CD8-positive, alpha-beta memory T cell (primary cell): ENCODE results near the gene EZH1. TPM values are rescaled to one million over a fixed set of nuclear protein-coding genes. Genes with fewer than 3 reads are reported as not detected.

Experiments
- CTCF ChIA-PET: fragments of 350-600 bp; sonication (Branson Sonifier 250); formaldehyde crosslinking; loops from one replicate; lab custom pipeline; 2021; ENCODE audit warnings: antibody characterized with exemption; lab: Charles Lee
- POLR2A ChIA-PET: fragments of 350-600 bp; sonication (Branson Sonifier 250); formaldehyde crosslinking; loops from one replicate; lab custom pipeline; 2021; ENCODE audit warnings: antibody characterized with exemption; lab: Charles Lee
- DNase-seq, 5 donors: peaks; one replicate each; pipeline versions ENCODE4 v3.0.0 to v3.0.0-alpha.2; 2020 to 2022; ENCODE audit warnings: mixed read lengths in 1 of 5
- H3K27ac ChIP-seq: one replicate; pipeline ENCODE4 v1.7.0; 2013; ENCODE audit warnings: low read depth, mild to moderate bottlenecking, low read length, moderate library complexity
- H3K27me3 ChIP-seq: 2 replicates; pipeline ENCODE4 v1.7.0; 2013; ENCODE audit warnings: low read length, mild to moderate bottlenecking; ENCODE audit not compliant: insufficient read depth, poor library complexity, severe bottlenecking
- H3K36me3 ChIP-seq: 2 replicates; pipeline ENCODE4 v1.7.0; 2013; ENCODE audit warnings: mild to moderate bottlenecking, low read length, moderate library complexity; ENCODE audit not compliant: insufficient read depth
- H3K4me1 ChIP-seq: 2 replicates; pipeline ENCODE4 v1.7.0; 2013; ENCODE audit warnings: mild to moderate bottlenecking, low read length, moderate library complexity; ENCODE audit not compliant: insufficient read depth
- H3K4me3 ChIP-seq: 2 replicates; pipeline ENCODE4 v1.7.0; 2013; ENCODE audit warnings: mild to moderate bottlenecking, low read length
- H3K9me3 ChIP-seq: 2 replicates; pipeline ENCODE4 v1.7.0; 2013; ENCODE audit warnings: mild to moderate bottlenecking, low read length
- H3K27ac Mint-ChIP-seq, 8 donors: one replicate each; pipeline ENCODE4 v1.8.0; 2020 to 2021; ENCODE audit warnings: mixed read lengths in 8 of 8, mild to moderate bottlenecking in 6 of 8, inconsistent platforms in 3 of 8, moderate library complexity in 3 of 8
- H3K27me3 Mint-ChIP-seq, 2 donors: one replicate each; pipeline ENCODE4 v1.8.0; 2020 to 2021; ENCODE audit warnings: mixed read lengths in 2 of 2, mild to moderate bottlenecking in 1 of 2, moderate library complexity in 1 of 2
- H3K36me3 Mint-ChIP-seq, 3 donors: one replicate each; pipeline ENCODE4 v1.8.0; 2020 to 2021; ENCODE audit warnings: mixed read lengths in 3 of 3, inconsistent platforms in 1 of 3, mild to moderate bottlenecking in 1 of 3
- H3K4me1 Mint-ChIP-seq, 3 donors: one replicate each; pipeline ENCODE4 v1.8.0; 2020 to 2021; ENCODE audit warnings: mixed read lengths in 3 of 3, inconsistent platforms in 1 of 3, mild to moderate bottlenecking in 1 of 3
- H3K4me3 Mint-ChIP-seq, 7 donors: one replicate each; pipeline ENCODE4 v1.8.0; 2020 to 2021; ENCODE audit warnings: mixed read lengths in 7 of 7, mild to moderate bottlenecking in 6 of 7, moderate library complexity in 4 of 7, inconsistent platforms in 2 of 7
- H3K9me3 Mint-ChIP-seq, 5 donors: one replicate each; pipeline ENCODE4 v1.8.0; 2020 to 2022; ENCODE audit warnings: mixed read lengths in 5 of 5, mild to moderate bottlenecking in 3 of 5, moderate library complexity in 2 of 5, inconsistent platforms in 1 of 5
- polyA plus RNA-seq: library from polyadenylated mRNA; unstranded; fragments of 300-500 nt; fragmentation: Illumina TruSeq; gene quantifications from one replicate; pipeline ENCODE4 v1.2.3, GENCODE V29; 2021
- total RNA-seq, 2 experiments: library from RNA; stranded (reverse); gene quantifications; one replicate each; pipeline ENCODE4 v1.2.3, GENCODE V29; 2021

The EZH1 gene
- total and polyA plus RNA-seq, 3 experiments from 2014 or later, result 37.2 to 42.6 (median 40.8) TPM

DNA sequence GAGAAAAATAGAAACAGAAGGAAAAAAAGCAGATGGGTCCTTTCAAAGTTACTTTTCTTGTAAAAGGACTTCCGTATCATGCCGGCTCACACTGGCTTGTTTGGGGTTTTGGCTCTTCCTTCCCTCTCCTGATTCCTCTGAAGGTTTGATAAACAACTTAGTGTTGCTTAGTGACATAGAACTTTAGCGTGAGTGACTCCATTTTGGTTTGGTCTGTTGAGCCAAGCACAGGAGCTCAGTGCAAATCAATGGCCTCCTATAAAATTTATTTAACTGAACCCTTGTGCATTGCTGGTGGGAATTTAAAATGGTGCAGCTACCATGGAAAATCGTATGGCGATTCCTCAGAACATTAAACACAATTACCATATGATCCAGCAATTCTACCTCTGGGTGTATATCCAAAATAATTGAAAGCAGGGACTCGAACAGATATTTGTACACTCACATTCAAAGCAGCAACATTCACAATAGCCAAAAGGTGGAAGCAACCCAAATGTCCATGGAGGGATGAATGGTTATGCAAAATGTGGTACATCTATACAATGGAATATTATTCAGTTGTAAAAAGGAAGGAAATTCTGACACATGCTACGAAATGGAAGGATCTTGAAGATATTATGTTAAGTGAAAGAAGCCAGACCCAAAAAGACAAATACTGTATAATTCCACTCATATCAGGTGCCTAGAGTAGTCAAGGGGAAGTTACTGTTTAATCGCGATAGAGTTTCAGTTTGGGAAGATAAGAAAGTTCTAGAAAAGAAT, 86.8 kb downstream of the EZH1 start:
- Histone ChIP-seq H3K36me3 (no peaks in the 10 kb centered on the region), H3K4me1 (peaks cover 5% of the 10 kb centered on the region), H3K9me3 (no peaks in the 10 kb centered on the region), H3K27me3 (no peaks in the 10 kb centered on the region), H3K27ac (no peak overlapping the region), H3K4me3 (no peak overlapping the region)
- peaks cover 3 to 5% (median 3%) of the 10 kb centered on the region in 3 donors for H3K36me3 Mint-ChIP-seq
- H3K27ac Mint-ChIP-seq, result peak overlapping the region in 2 of 8 donors; percentile 49 to 57
- no peak for DNase-seq
- peaks cover 13 to 25% (median 14%) of the 10 kb centered on the region in 3 donors for H3K4me1 Mint-ChIP-seq
- ChIA-PET POLR2A (no interaction called here), CTCF (interaction anchor here (0.8 to 1.4 kb wide), 2 partner anchors 13 to 21 kb away, joined by 3 read pairs; no protein-coding TSS in a partner anchor)
- no peaks in the 10 kb centered on the region for H3K9me3 Mint-ChIP-seq
- peak overlapping the region; percentile 86 to 94 (median 92) for H3K4me3 Mint-ChIP-seq
- H3K27me3 Mint-ChIP-seq, result peaks cover 12% of the 10 kb centered on the region in 2 donors

GRCh38 chr17:42655528-42655927, 89.3 kb downstream of the EZH1 start:
- peaks cover 18 to 19% of the 10 kb centered on the region in 2 donors for H3K27me3 Mint-ChIP-seq
- CTCF ChIA-PET, result no interaction called here
- POLR2A ChIA-PET, result no interaction called here

GRCh38 chr17:42653179-42654124, 91.4 kb downstream of the EZH1 start:
- Mint-ChIP-seq H3K36me3 (peaks cover 0 to 3% (median 0%) of the 10 kb centered on the region in 3 donors), H3K4me3 (peak overlapping the region in 1 of 7 donors; percentile 54), H3K9me3 (no peaks in the 10 kb centered on the region), H3K4me1 (peaks cover 5 to 7% (median 7%) of the 10 kb centered on the region in 3 donors), H3K27me3 (peaks cover 21 to 22% of the 10 kb centered on the region in 2 donors), H3K27ac (no peak overlapping the region)
- Histone ChIP-seq H3K9me3 (no peaks in the 10 kb centered on the region), H3K4me3 (no peak overlapping the region), H3K36me3 (no peaks in the 10 kb centered on the region), H3K27me3 (no peaks in the 10 kb centered on the region), H3K4me1 (peaks cover 1% of the 10 kb centered on the region), H3K27ac (no peak overlapping the region)
- POLR2A ChIA-PET, result no interaction called here
- CTCF ChIA-PET, result interaction anchor here (1.0 kb wide), 1 partner anchor 30 kb away, joined by 3 read pairs; no protein-coding TSS in a partner anchor
- DNase-seq, result no peak

More at GRCh38 chr17:42655528-42655927, 89.3 kb downstream of the EZH1 start:
- H3K27me3 ChIP-seq, result no peaks in the 10 kb centered on the region
- H3K36me3 ChIP-seq, result no peaks in the 10 kb centered on the region
- no peak overlapping the region for H3K27ac Mint-ChIP-seq
- no peak overlapping the region for H3K4me3 ChIP-seq
- no peaks in the 10 kb centered on the region for H3K9me3 Mint-ChIP-seq
- H3K4me3 Mint-ChIP-seq, result peak overlapping the region in 1 of 7 donors; percentile 23
- H3K36me3 Mint-ChIP-seq, result peaks cover 2 to 3% (median 2%) of the 10 kb centered on the region in 3 donors
- no peak for DNase-seq
- H3K4me1 Mint-ChIP-seq, result peaks cover 11 to 24% (median 13%) of the 10 kb centered on the region in 3 donors
- no peaks in the 10 kb centered on the region for H3K9me3 ChIP-seq
- H3K27ac ChIP-seq, result no peak overlapping the region
- H3K4me1 ChIP-seq, result peaks cover 5% of the 10 kb centered on the region

GRCh38 chr17:42651392-42651791, 93.4 kb downstream of the EZH1 start:
- Histone ChIP-seq H3K4me1 (no peaks in the 10 kb centered on the region), H3K4me3 (no peak overlapping the region), H3K27ac (no peak overlapping the region), H3K27me3 (no peaks in the 10 kb centered on the region), H3K36me3 (no peaks in the 10 kb centered on the region), H3K9me3 (no peaks in the 10 kb centered on the region)
- no peak for DNase-seq
- peaks cover 0 to 3% (median 0%) of the 10 kb centered on the region in 3 donors for H3K36me3 Mint-ChIP-seq
- no peak overlapping the region for H3K4me3 Mint-ChIP-seq
- ChIA-PET CTCF (interaction anchor here (1.0 kb wide), 1 partner anchor 10 kb away, joined by 3 read pairs; no protein-coding TSS in a partner anchor), POLR2A (no interaction called here)
- H3K9me3 Mint-ChIP-seq, result no peaks in the 10 kb centered on the region
- H3K27ac Mint-ChIP-seq, result no peak overlapping the region
- H3K27me3 Mint-ChIP-seq, result peaks cover 21 to 22% of the 10 kb centered on the region in 2 donors
- H3K4me1 Mint-ChIP-seq, result peaks cover 3 to 9% (median 5%) of the 10 kb centered on the region in 3 donors

Other genes starting within 250 kb of the EZH1 start
- 10 to 100 TPM; 15.8 to 17.4 TPM for gene NAGLU, start 208.8 kb downstream of the EZH1 start, total RNA-seq
- gene NAGLU, start 208.8 kb downstream of the EZH1 start, polyA plus RNA-seq, result 17.0 TPM
- gene HSD17B1, start 192.1 kb downstream of the EZH1 start, total RNA-seq, result under 1 TPM; 0.29 to 0.37 TPM
- 0.48 TPM for gene HSD17B1, start 192.1 kb downstream of the EZH1 start, polyA plus RNA-seq
- gene COASY, start 182.9 kb downstream of the EZH1 start, total RNA-seq, result 100 to 1,000 TPM; 103 to 107 TPM
- 65.6 TPM for gene COASY, start 182.9 kb downstream of the EZH1 start, polyA plus RNA-seq
- 10 to 100 TPM; 61.8 to 62.3 TPM for gene MLX, start 177.9 kb downstream of the EZH1 start, total RNA-seq
- 52.1 TPM for gene MLX, start 177.9 kb downstream of the EZH1 start, polyA plus RNA-seq
- 10 to 100 TPM; 35.9 to 36.2 TPM for gene PSMC3IP, start 167.3 kb downstream of the EZH1 start, total RNA-seq
- 0.83 TPM for gene PSMC3IP, start 167.3 kb downstream of the EZH1 start, polyA plus RNA-seq
- 10 to 100 TPM; 39.7 to 40.3 TPM for gene RETREG3, start 135.7 kb downstream of the EZH1 start, total RNA-seq
- gene RETREG3, start 135.7 kb downstream of the EZH1 start, polyA plus RNA-seq, result 109 TPM
- 100 to 1,000 TPM; 112 to 119 TPM for gene TUBG1, start 135.4 kb downstream of the EZH1 start, total RNA-seq
- 11.1 TPM for gene TUBG1, start 135.4 kb downstream of the EZH1 start, polyA plus RNA-seq
- 10 to 100 TPM; 10.6 to 11.6 TPM for gene TUBG2, start 85.8 kb downstream of the EZH1 start, total RNA-seq
- 3.4 TPM for gene TUBG2, start 85.8 kb downstream of the EZH1 start, polyA plus RNA-seq
- under 1 TPM; 0.38 to 0.70 TPM for gene PLEKHH3, start 68.0 kb downstream of the EZH1 start, total RNA-seq
- not detected for gene PLEKHH3, start 68.0 kb downstream of the EZH1 start, polyA plus RNA-seq
- under 1 TPM; 0.18 to 0.20 TPM for gene CCR10, start 63.2 kb downstream of the EZH1 start, total RNA-seq
- 1.9 TPM for gene CCR10, start 63.2 kb downstream of the EZH1 start, polyA plus RNA-seq
- 1 to 10 TPM; 1.2 to 1.7 TPM for gene CNTNAP1, start 62.5 kb downstream of the EZH1 start, total RNA-seq
- 1.1 TPM for gene CNTNAP1, start 62.5 kb downstream of the EZH1 start, polyA plus RNA-seq
- gene RAMP2, start 16.2 kb upstream of the EZH1 start, total RNA-seq, result not detected
- gene RAMP2, start 16.2 kb upstream of the EZH1 start, polyA plus RNA-seq, result not detected
- 100 to 1,000 TPM; 101 to 108 TPM for gene VPS25, start 28.4 kb upstream of the EZH1 start, total RNA-seq
- gene VPS25, start 28.4 kb upstream of the EZH1 start, polyA plus RNA-seq, result 63.8 TPM
- gene WNK4, start 35.6 kb upstream of the EZH1 start, total RNA-seq, result under 1 TPM; 0.18 to 0.55 TPM
- not detected for gene WNK4, start 35.6 kb upstream of the EZH1 start, polyA plus RNA-seq
- gene COA3, start 53.7 kb upstream of the EZH1 start, total RNA-seq, result 10 to 100 TPM; 55.5 to 60.8 TPM
- gene COA3, start 53.7 kb upstream of the EZH1 start, polyA plus RNA-seq, result 132 TPM
- gene CNTD1, start 53.8 kb upstream of the EZH1 start, total RNA-seq, result not detected
- gene CNTD1, start 53.8 kb upstream of the EZH1 start, polyA plus RNA-seq, result 0.15 TPM
- gene BECN1, start 79.2 kb upstream of the EZH1 start, total RNA-seq, result 10 to 100 TPM; 89.2 to 90.6 TPM
- gene BECN1, start 79.2 kb upstream of the EZH1 start, polyA plus RNA-seq, result 147 TPM
- gene PSME3, start 88.4 kb upstream of the EZH1 start, total RNA-seq, result 100 to 1,000 TPM; 243 to 244 TPM
- gene PSME3, start 88.4 kb upstream of the EZH1 start, polyA plus RNA-seq, result 136 TPM
- 1 to 10 TPM; 2.4 to 2.7 TPM for gene AOC2, start 99.5 kb upstream of the EZH1 start, total RNA-seq
- gene AOC2, start 99.5 kb upstream of the EZH1 start, polyA plus RNA-seq, result 0.09 TPM
- gene AOC3, start 106.2 kb upstream of the EZH1 start, total RNA-seq, result 1 to 10 TPM; 1.0 to 1.3 TPM
- not detected for gene AOC3, start 106.2 kb upstream of the EZH1 start, polyA plus RNA-seq
- not detected for gene G6PC1, start 155.8 kb upstream of the EZH1 start, total RNA-seq
- not detected for gene G6PC1, start 155.8 kb upstream of the EZH1 start, polyA plus RNA-seq
- 100 to 1,000 TPM in 1 of 2 experiments, 10 to 100 TPM in 1; 99.1 to 102 TPM for gene AARSD1, start 219.4 kb upstream of the EZH1 start, total RNA-seq
- gene AARSD1, start 219.4 kb upstream of the EZH1 start, polyA plus RNA-seq, result 39.4 TPM
- under 1 TPM; 0.37 to 0.55 TPM for gene PTGES3L, start 235.0 kb upstream of the EZH1 start, total RNA-seq
- not detected for gene PTGES3L, start 235.0 kb upstream of the EZH1 start, polyA plus RNA-seq
- 10 to 100 TPM; 12.8 to 13.1 TPM for gene RUNDC1, start 235.5 kb upstream of the EZH1 start, total RNA-seq
- 22.4 TPM for gene RUNDC1, start 235.5 kb upstream of the EZH1 start, polyA plus RNA-seq